ENCODE data around the gene TPPP. TPM values are rescaled to one million over a fixed set of nuclear protein-coding genes. Genes with fewer than 3 reads are reported as not detected.

TPPP gene
- total RNA-seq, 2 experiments from 2014 or later, result 0.53 to 0.55 TPM

- Mint-ChIP-seq H3K4me1 (ENCODE audit: low read depth) (peaks cover 14% of the 10 kb centered on the region), H3K4me3 (no peak overlapping the region), H3K36me3 (peaks cover under 1% of the 10 kb centered on the region), H3K27me3 (peaks cover 4% of the 10 kb centered on the region), H3K9me3 (no peaks in the 10 kb centered on the region), H3K27ac (no peak overlapping the region)
- peak; percentile 76 for DNase-seq
- ChIA-PET CTCF (interaction anchor here (1.0 to 5.6 kb wide), 5 partner anchors 189 to 231 kb away, joined by 3 to 52 read pairs (median 3); partner anchors contain the start of genes BRD9 and TRIP13), POLR2A (no interaction called here)
- intact Hi-C loops (cut with micrococcal nuclease), result loop anchor here (5.0 kb wide), 1 partner anchor 220 kb away; the partner anchor contains the start of genes BRD9 and TRIP13
Observed at GRCh38 chr5:672329-673160, 20.6 kb downstream of the TPPP start.

GRCh38 chr5:671459-672328, 21.5 kb downstream of the TPPP start:
- Mint-ChIP-seq H3K27me3 (peaks cover 4% of the 10 kb centered on the region), H3K36me3 (peaks cover 2% of the 10 kb centered on the region), H3K9me3 (no peaks in the 10 kb centered on the region), H3K27ac (no peak overlapping the region), H3K4me3 (no peak overlapping the region), H3K4me1 (ENCODE audit: low read depth) (peaks cover 14% of the 10 kb centered on the region)
- intact Hi-C loops (cut with micrococcal nuclease), result loop anchor here (5.0 kb wide), 1 partner anchor 221 kb away; the partner anchor contains the start of genes BRD9 and TRIP13
- peak; percentile 79 for DNase-seq
- ChIA-PET CTCF (interaction anchor here (1.2 to 5.6 kb wide), 2 partner anchors 190 to 231 kb away, joined by 3 to 52 read pairs; no protein-coding TSS in a partner anchor), POLR2A (no interaction called here)

GRCh38 chr5:670396-671270, 22.5 kb downstream of the TPPP start:
- intact Hi-C loops (cut with micrococcal nuclease), result loop anchor here (5.0 kb wide), 1 partner anchor 222 kb away; the partner anchor contains the start of genes BRD9 and TRIP13
- POLR2A ChIA-PET, result no interaction called here
- Mint-ChIP-seq H3K27ac (no peak overlapping the region), H3K4me1 (ENCODE audit: low read depth) (peaks cover 14% of the 10 kb centered on the region), H3K27me3 (peaks cover 4% of the 10 kb centered on the region), H3K4me3 (no peak overlapping the region), H3K9me3 (no peaks in the 10 kb centered on the region), H3K36me3 (peaks cover 2% of the 10 kb centered on the region)
- CTCF ChIA-PET, result interaction anchor here (0.9 to 5.6 kb wide), 7 partner anchors 14 to 339 kb away, joined by 3 to 52 read pairs (median 5); no protein-coding TSS in a partner anchor
- DNase-seq, result no peak

GRCh38 chr5:669842-670395, 23.2 kb downstream of the TPPP start:
- POLR2A ChIA-PET, result no interaction called here
- Mint-ChIP-seq H3K36me3 (peaks cover 2% of the 10 kb centered on the region), H3K27me3 (peaks cover 4% of the 10 kb centered on the region), H3K9me3 (no peaks in the 10 kb centered on the region), H3K4me3 (no peak overlapping the region), H3K4me1 (ENCODE audit: low read depth) (peaks cover 14% of the 10 kb centered on the region), H3K27ac (no peak overlapping the region)
- intact Hi-C loops (cut with micrococcal nuclease), result loop anchor here (5.0 kb wide), 1 partner anchor 222 kb away; the partner anchor contains the start of genes BRD9 and TRIP13
- DNase-seq, result no peak
- CTCF ChIA-PET, result interaction anchor here (0.7 to 5.6 kb wide), 9 partner anchors 13 to 340 kb away, joined by 3 to 52 read pairs (median 5); partner anchors contain the start of genes BRD9 and TRIP13

GRCh38 chr5:669111-669841, 23.9 kb downstream of the TPPP start:
- Mint-ChIP-seq H3K36me3 (peaks cover 2% of the 10 kb centered on the region), H3K4me1 (ENCODE audit: low read depth) (peaks cover 14% of the 10 kb centered on the region), H3K27me3 (peaks cover 4% of the 10 kb centered on the region), H3K27ac (no peak overlapping the region), H3K4me3 (no peak overlapping the region), H3K9me3 (no peaks in the 10 kb centered on the region)
- POLR2A ChIA-PET, result no interaction called here
- intact Hi-C loops (cut with micrococcal nuclease), result no loop called here
- CTCF ChIA-PET, result interaction anchor here (0.6 to 5.6 kb wide), 10 partner anchors 12 to 254 kb away, joined by 3 to 52 read pairs (median 4); partner anchors contain the start of genes BRD9 and TRIP13
- DNase-seq, result peak; percentile 56

GRCh38 chr5:668283-668995, 24.7 kb downstream of the TPPP start:
- intact Hi-C loops (cut with micrococcal nuclease), result no loop called here
- CTCF ChIA-PET, result interaction anchor here (0.6 to 5.6 kb wide), 6 partner anchors 11 to 235 kb away, joined by 3 to 52 read pairs (median 6); partner anchors contain the start of genes BRD9 and TRIP13
- H3K4me1 Mint-ChIP-seq (ENCODE audit: low read depth), result peaks cover 14% of the 10 kb centered on the region
- no peak overlapping the region for H3K4me3 Mint-ChIP-seq
- H3K27me3 Mint-ChIP-seq, result peaks cover 4% of the 10 kb centered on the region
- H3K9me3 Mint-ChIP-seq, result no peaks in the 10 kb centered on the region
- no peak for DNase-seq
- no peak overlapping the region for H3K27ac Mint-ChIP-seq
- POLR2A ChIA-PET, result no interaction called here
- H3K36me3 Mint-ChIP-seq, result peaks cover 5% of the 10 kb centered on the region

GRCh38 chr5:666816-667498, 26.2 kb downstream of the TPPP start:
- CTCF ChIA-PET, result interaction anchor here (1.0 kb wide), 1 partner anchor 88 kb away, joined by 3 read pairs; no protein-coding TSS in a partner anchor
- intact Hi-C loops (cut with micrococcal nuclease), result no loop called here
- no peak overlapping the region for H3K27ac Mint-ChIP-seq

GRCh38 chr5:665956-666711, 27.0 kb downstream of the TPPP start:
- Mint-ChIP-seq H3K36me3 (peaks cover 7% of the 10 kb centered on the region), H3K4me3 (no peak overlapping the region), H3K27me3 (no peaks in the 10 kb centered on the region), H3K4me1 (ENCODE audit: low read depth) (no peaks in the 10 kb centered on the region), H3K9me3 (no peaks in the 10 kb centered on the region), H3K27ac (no peak overlapping the region)
- ChIA-PET POLR2A (no interaction called here), CTCF (interaction anchor here (1.0 kb wide), 1 partner anchor 87 kb away, joined by 3 read pairs; no protein-coding TSS in a partner anchor)
- DNase-seq, result no peak
- intact Hi-C loops (cut with micrococcal nuclease), result no loop called here

More at GRCh38 chr5:666816-667498, 26.2 kb downstream of the TPPP start:
- peaks cover 1% of the 10 kb centered on the region for H3K4me1 Mint-ChIP-seq (ENCODE audit: low read depth)
- H3K27me3 Mint-ChIP-seq, result no peaks in the 10 kb centered on the region
- peaks cover 5% of the 10 kb centered on the region for H3K36me3 Mint-ChIP-seq
- DNase-seq, result no peak
- POLR2A ChIA-PET, result no interaction called here
- no peak overlapping the region for H3K4me3 Mint-ChIP-seq
- no peaks in the 10 kb centered on the region for H3K9me3 Mint-ChIP-seq

- H3K4me1 Mint-ChIP-seq (ENCODE audit: low read depth), result no peaks in the 10 kb centered on the region
- H3K27ac Mint-ChIP-seq, result no peak overlapping the region
- intact Hi-C loops (cut with micrococcal nuclease), result no loop called here
- ChIA-PET CTCF (no interaction called here), POLR2A (no interaction called here)
- H3K27me3 Mint-ChIP-seq, result no peaks in the 10 kb centered on the region
- DNase-seq, result no peak
- no peak overlapping the region for H3K4me3 Mint-ChIP-seq
- H3K9me3 Mint-ChIP-seq, result no peaks in the 10 kb centered on the region
- peaks cover 10% of the 10 kb centered on the region for H3K36me3 Mint-ChIP-seq
Observed at GRCh38 chr5:665541-665955, 27.6 kb downstream of the TPPP start.
